B cell (primary cell): ENCODE measurements around the gene HOXA10. TPM values are rescaled to one million over a fixed set of nuclear protein-coding genes. Genes with fewer than 3 reads are reported as not detected.

Experiments
- ATAC-seq: fragments of 200-7000 bp; cut with Tn5 transposase; one replicate; pipeline ENCODE4 v1.10.0; 2021; ENCODE audit warnings: low read depth, mild to moderate bottlenecking, moderate number of reproducible peaks, moderate library complexity
- CTCF ChIA-PET: fragments of 350-600 bp; sonication (Branson Sonifier 250); formaldehyde crosslinking; loops from one replicate; lab custom pipeline; 2021; ENCODE audit warnings: antibody characterized with exemption, inconsistent platforms; lab: Charles Lee
- POLR2A ChIA-PET: fragments of 350-600 bp; sonication (Branson Sonifier 250); formaldehyde crosslinking; loops from one replicate; lab custom pipeline; 2021; ENCODE audit warnings: antibody characterized with exemption; lab: Charles Lee
- DNase-seq: peaks from one replicate; pipeline ENCODE4 v3.0.0; 2013
- H2AFZ ChIP-seq: 2 replicates; pipeline ENCODE4 v1.6.1; 2012; ENCODE audit warnings: mild to moderate bottlenecking, low read depth, low read length; ENCODE audit not compliant: insufficient read depth, poor library complexity, severe bottlenecking
- H3K27ac ChIP-seq, 2 donors: 1 replicate in 1 of 2; 2 replicates in 1 of 2; pipeline ENCODE4 v1.5.1; 2012 to 2013; ENCODE audit warnings: low read length in 2 of 2, mild to moderate bottlenecking in 2 of 2, moderate library complexity in 1 of 2
- H3K27me3 ChIP-seq, 4 experiments: fragments of 200-600 bp in 1 of 4; sonication (generic) in 1 of 4; replicated peaks in 1 of 4; 1 replicate in 2 of 4; 2 replicates in 2 of 4; pipeline versions ENCODE4 v1.6.1 to v1.7.0; 2013 to 2016; ENCODE audit warnings: low read length in 3 of 4, mild to moderate bottlenecking in 2 of 4, mixed read lengths in 1 of 4, moderate library complexity in 1 of 4; ENCODE audit not compliant: insufficient read depth in 4 of 4, control insufficient read depth in 3 of 4; ENCODE audit errors: control extremely low read depth in 1 of 4
- H3K36me3 ChIP-seq, 2 experiments: replicated peaks in 1 of 2; 1 replicate in 1 of 2; 2 replicates in 1 of 2; pipeline versions ENCODE4 v1.6.1 to v1.7.1; 2013; ENCODE audit warnings: low read length in 1 of 2; ENCODE audit not compliant: insufficient read depth in 2 of 2, control insufficient read depth in 1 of 2; ENCODE audit errors: control extremely low read depth in 1 of 2, extremely low read depth in 1 of 2
- H3K4me1 ChIP-seq, 2 donors: fragments of 200-600 bp in 1 of 2; sonication (generic) in 1 of 2; 1 replicate in 1 of 2; 2 replicates in 1 of 2; pipeline versions ENCODE4 v1.5.1 to v1.6.1; 2013 to 2017; ENCODE audit warnings: low read length in 2 of 2; ENCODE audit not compliant: control insufficient read depth in 2 of 2, insufficient read depth in 2 of 2
- H3K4me2 ChIP-seq: replicated peaks from 2 replicates; pipeline ENCODE3; 2012; ENCODE audit warnings: mild to moderate bottlenecking, low read depth, low read length; ENCODE audit not compliant: poor library complexity, severe bottlenecking
- H3K4me3 ChIP-seq, 5 experiments: fragments of 200-600 bp in 1 of 5; sonication (generic) in 1 of 5; 1 replicate in 3 of 5; 2 replicates in 2 of 5; pipeline versions ENCODE4 v1.5.1 to v1.7.0; 2011 to 2016; ENCODE audit warnings: low read length in 4 of 5, mild to moderate bottlenecking in 4 of 5, low read depth in 2 of 5, control low read depth in 1 of 5, moderate library complexity in 1 of 5; ENCODE audit not compliant: insufficient read depth in 1 of 5; ENCODE audit errors: control extremely low read depth in 1 of 5, extremely low read depth in 1 of 5
- H3K79me2 ChIP-seq: fragments of 200-600 bp; sonication (generic); one replicate; pipeline ENCODE4 v1.6.0; 2016; ENCODE audit warnings: low read length; ENCODE audit not compliant: control insufficient read depth, insufficient read depth
- H3K9ac ChIP-seq: fragments of 200-600 bp; sonication (generic); 2 replicates; pipeline ENCODE4 v1.6.1; 2017; ENCODE audit warnings: mild to moderate bottlenecking, low read length, moderate library complexity
- H3K9me3 ChIP-seq, 3 donors: one replicate each; pipeline versions ENCODE4 v1.6.1 to v1.7.1; 2013; ENCODE audit warnings: low read length in 2 of 3; ENCODE audit not compliant: control insufficient read depth in 2 of 3, insufficient read depth in 1 of 3; ENCODE audit errors: control extremely low read depth in 1 of 3
- H4K20me1 ChIP-seq: 2 replicates; pipeline ENCODE4 v1.6.0; 2012; ENCODE audit warnings: mild to moderate bottlenecking, low read length; ENCODE audit not compliant: insufficient read depth, control insufficient read depth, poor library complexity, severe bottlenecking
- H3K27ac Mint-ChIP-seq: one replicate; pipeline ENCODE4 v1.8.0; 2021; ENCODE audit warnings: mixed read lengths
- H3K27me3 Mint-ChIP-seq: one replicate; pipeline ENCODE4 v1.8.0; 2021; ENCODE audit warnings: mixed read lengths
- H3K4me1 Mint-ChIP-seq: one replicate; pipeline ENCODE4 v1.8.0; 2021; ENCODE audit warnings: mixed read lengths
- H3K4me3 Mint-ChIP-seq: one replicate; pipeline ENCODE4 v1.8.0; 2021; ENCODE audit warnings: mixed read lengths
- H3K9me3 Mint-ChIP-seq: one replicate; pipeline ENCODE4 v1.8.0; 2022; ENCODE audit warnings: mixed read lengths; ENCODE audit not compliant: insufficient read depth
- EZH2 ChIP-seq: IDR thresholded peaks from 2 replicates; pipeline ENCODE4 v1.6.1; 2012; ENCODE audit warnings: borderline replicate concordance, low read depth, mild to moderate bottlenecking, moderate library complexity, low read length; ENCODE audit not compliant: insufficient read depth, poor library complexity, severe bottlenecking
- WGBS: methylation state at CpG from one replicate; pipeline ENCODE4 v1.1.5; 2013; ENCODE audit warnings: missing lambda C conversion rate; ENCODE audit not compliant: insufficient coverage; 5-methylcytosine and 5-hydroxymethylcytosine counted together
- intact Hi-C: fragments of 100-400 bp; cut with micrococcal nuclease; formaldehyde crosslinking; loops from one replicate; pipeline ENCODE4 v1.10.0; 2022
- polyA plus RNA-seq: library from polyadenylated mRNA; depleted of rRNA; stranded (reverse); fragments of >200 nt; gene quantifications from 2 replicates; pipeline ENCODE4 v1.2.3, GENCODE V29; 2012
- total RNA-seq, 2 donors: library from RNA; stranded (reverse); fragments of 120-200 nt in 1 of 2; gene quantifications; 1 replicate in 1 of 2; 2 replicates in 1 of 2; pipeline versions ENCODE4 v1.2.3 to v1.2.4, GENCODE V29; 2013 to 2022
- TF ChIP-seq, protein P1 (sequence below): fragments of 200-600 bp; IDR thresholded peaks from one replicate; pipeline ENCODE4 v1.8.0; 2022; ENCODE audit warnings: antibody characterized with exemption, mild to moderate bottlenecking

Gene HOXA10
- total and polyA plus RNA-seq, 2 donors (not counting 1 experiment from before 2014, with no cell fraction given): not detected

DNA sequence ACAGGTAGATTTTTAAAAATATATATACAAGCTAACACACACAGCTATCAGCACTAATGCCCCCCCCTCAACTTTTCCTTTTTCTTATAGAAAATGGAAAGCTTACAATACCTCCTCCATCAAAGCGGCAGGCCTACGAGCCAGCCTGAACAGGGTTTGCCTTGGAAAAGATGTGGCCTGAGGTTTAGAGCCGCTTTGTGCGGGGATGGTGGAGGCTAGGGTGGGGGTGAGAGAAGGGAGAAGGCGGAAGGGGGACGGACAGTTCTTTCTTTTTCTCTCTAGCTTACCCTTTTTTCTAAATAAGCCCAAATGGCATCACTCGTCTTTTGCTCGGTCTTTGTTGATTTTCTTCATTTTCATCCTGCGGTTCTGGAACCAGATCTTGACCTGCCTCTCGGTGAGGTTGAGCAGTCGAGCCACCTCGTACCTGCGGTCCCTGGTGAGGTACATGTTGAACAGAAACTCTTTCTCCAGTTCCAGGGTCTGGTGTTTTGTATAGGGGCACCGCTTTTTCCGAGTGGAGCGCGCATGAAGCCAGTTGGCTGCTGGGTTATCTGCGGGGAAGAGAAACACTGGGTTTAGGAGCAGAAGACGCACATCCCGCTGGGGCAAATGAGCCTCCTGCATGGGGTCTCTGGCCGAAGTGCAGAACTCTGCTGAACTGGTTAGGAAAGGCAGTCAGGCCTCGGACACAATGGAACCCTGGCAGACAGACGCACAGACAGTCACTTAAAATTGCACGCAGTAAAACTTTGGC, 10.7 kb downstream of the HOXA10 start:
- Mint-ChIP-seq H3K27me3 (peaks cover 66% of the 10 kb centered on the region), H3K9me3 (no peaks in the 10 kb centered on the region), H3K27ac (peak overlapping the region; percentile 82), H3K4me1 (peaks cover 28% of the 10 kb centered on the region), H3K4me3 (peak overlapping the region; percentile 3)
- POLR2A ChIA-PET: no interaction called here
- no peak overlapping the region for H3K27ac ChIP-seq
- H2AFZ ChIP-seq: no peak overlapping the region
- peaks cover 0 to 89% (median 75%) of the 10 kb centered on the region in 4 experiments for H3K27me3 ChIP-seq
- CTCF ChIA-PET: interaction anchor here (0.8 to 4.0 kb wide), 12 partner anchors 14 to 1312 kb away, joined by 3 to 122 read pairs (median 4); partner anchors contain the start of genes HOXA3 and HOXA6
- H3K9me3 ChIP-seq: peaks cover 0 to 73% (median 18%) of the 10 kb centered on the region in 3 donors
- H3K9ac ChIP-seq: no peak overlapping the region
- H4K20me1 ChIP-seq: peaks cover 4% of the 10 kb centered on the region
- H3K4me3 ChIP-seq: no peak overlapping the region
- H3K36me3 ChIP-seq: no peaks in the 10 kb centered on the region
- ATAC-seq (no peak), DNase-seq (peak; percentile 46)
- whole genome bisulfite sequencing: 14% methylated on average over 17 of the region's 24 CpGs
- H3K4me1 ChIP-seq: peaks cover 47 to 60% of the 10 kb centered on the region in 2 donors
- TF ChIP-seq EZH2: no peak
- TF ChIP-seq, protein P1, sequence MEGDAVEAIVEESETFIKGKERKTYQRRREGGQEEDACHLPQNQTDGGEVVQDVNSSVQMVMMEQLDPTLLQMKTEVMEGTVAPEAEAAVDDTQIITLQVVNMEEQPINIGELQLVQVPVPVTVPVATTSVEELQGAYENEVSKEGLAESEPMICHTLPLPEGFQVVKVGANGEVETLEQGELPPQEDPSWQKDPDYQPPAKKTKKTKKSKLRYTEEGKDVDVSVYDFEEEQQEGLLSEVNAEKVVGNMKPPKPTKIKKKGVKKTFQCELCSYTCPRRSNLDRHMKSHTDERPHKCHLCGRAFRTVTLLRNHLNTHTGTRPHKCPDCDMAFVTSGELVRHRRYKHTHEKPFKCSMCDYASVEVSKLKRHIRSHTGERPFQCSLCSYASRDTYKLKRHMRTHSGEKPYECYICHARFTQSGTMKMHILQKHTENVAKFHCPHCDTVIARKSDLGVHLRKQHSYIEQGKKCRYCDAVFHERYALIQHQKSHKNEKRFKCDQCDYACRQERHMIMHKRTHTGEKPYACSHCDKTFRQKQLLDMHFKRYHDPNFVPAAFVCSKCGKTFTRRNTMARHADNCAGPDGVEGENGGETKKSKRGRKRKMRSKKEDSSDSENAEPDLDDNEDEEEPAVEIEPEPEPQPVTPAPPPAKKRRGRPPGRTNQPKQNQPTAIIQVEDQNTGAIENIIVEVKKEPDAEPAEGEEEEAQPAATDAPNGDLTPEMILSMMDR: no peak
- no peaks in the 10 kb centered on the region for H3K79me2 ChIP-seq
- intact Hi-C loops: loop anchor here (5.0 to 10.0 kb wide), 3 partner anchors 889 to 1086 kb away; no protein-coding TSS in a partner anchor
- no peak overlapping the region for H3K4me2 ChIP-seq
